Gastroesophageal sphincter (tissue), 3 donors: ENCODE data around the gene MRFAP1.

Experiments
- POLR2A ChIP-seq, 2 donors: fragments of 450-650 bp; IDR thresholded peaks; one replicate each; pipeline ENCODE4 v1.6.1; 2017; ENCODE audit warnings: antibody characterized with exemption in 2 of 2, mild to moderate bottlenecking in 2 of 2, moderate library complexity in 1 of 2
- POLR2AphosphoS5 ChIP-seq: sonication (generic); formaldehyde crosslinking; IDR thresholded peaks from one replicate; pipeline ENCODE4 v1.6.1; 2017; ENCODE audit warnings: antibody characterized with exemption
- TF ChIP-seq, protein P1 (sequence below), 4 experiments: fragments of 200-600 bp in 2 of 4; fragments of 450-650 bp in 2 of 4; sonication (generic) in 1 of 4; IDR thresholded peaks; one replicate each; pipeline ENCODE4 v1.5.1; 2017 to 2019; ENCODE audit warnings: antibody characterized with exemption in 4 of 4, mild to moderate bottlenecking in 2 of 4, moderate library complexity in 2 of 4

DNA sequence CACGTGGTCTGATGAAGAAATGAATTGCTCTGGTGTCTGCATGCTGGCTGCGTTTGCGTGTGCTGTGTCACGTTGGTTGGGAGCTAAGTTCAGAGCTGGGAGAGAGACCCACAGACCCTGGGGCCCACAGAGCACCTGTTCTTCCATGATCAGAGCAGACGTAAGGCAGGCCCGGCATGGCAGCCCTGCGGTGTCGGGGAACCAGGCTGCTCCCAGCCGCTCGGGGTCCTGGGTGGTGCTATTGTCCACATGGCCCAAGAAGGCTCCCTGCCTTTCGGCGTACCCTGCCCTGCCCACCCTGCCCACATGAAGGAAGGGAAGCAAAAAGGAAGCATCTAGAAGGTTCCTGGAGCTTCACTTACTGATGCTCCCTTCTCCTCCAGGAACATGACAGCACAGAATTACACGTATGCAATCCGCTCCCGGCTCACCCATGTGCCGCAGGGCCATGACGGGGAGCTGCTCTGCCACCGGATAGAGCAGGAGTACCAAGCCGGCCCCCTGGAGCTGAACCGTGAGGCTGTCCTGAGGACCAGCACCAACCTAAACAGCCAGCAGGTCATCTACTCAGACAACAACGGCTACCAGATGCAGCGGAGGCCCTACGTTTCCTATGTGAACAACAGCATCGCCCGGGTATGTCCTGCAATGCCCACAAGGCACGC is 30.9 kb upstream of the MRFAP1 start:
- TF ChIP-seq, protein P1, sequence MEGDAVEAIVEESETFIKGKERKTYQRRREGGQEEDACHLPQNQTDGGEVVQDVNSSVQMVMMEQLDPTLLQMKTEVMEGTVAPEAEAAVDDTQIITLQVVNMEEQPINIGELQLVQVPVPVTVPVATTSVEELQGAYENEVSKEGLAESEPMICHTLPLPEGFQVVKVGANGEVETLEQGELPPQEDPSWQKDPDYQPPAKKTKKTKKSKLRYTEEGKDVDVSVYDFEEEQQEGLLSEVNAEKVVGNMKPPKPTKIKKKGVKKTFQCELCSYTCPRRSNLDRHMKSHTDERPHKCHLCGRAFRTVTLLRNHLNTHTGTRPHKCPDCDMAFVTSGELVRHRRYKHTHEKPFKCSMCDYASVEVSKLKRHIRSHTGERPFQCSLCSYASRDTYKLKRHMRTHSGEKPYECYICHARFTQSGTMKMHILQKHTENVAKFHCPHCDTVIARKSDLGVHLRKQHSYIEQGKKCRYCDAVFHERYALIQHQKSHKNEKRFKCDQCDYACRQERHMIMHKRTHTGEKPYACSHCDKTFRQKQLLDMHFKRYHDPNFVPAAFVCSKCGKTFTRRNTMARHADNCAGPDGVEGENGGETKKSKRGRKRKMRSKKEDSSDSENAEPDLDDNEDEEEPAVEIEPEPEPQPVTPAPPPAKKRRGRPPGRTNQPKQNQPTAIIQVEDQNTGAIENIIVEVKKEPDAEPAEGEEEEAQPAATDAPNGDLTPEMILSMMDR (IDR thresholded peaks at IDR 0.05): no peak
- TF ChIP-seq POLR2A (IDR thresholded peaks at IDR 0.05) (no peak), POLR2AphosphoS5 (no peak)
